PC-3 (cell line): ENCODE results near the gene NAIF1. TPM values are rescaled to one million over a fixed set of nuclear protein-coding genes. Genes with fewer than 3 reads are reported as not detected.
"Not testable (repeated sequence)": the region's sequence is repeated elsewhere in the genome, so short reads cannot be mapped to it uniquely, and the experiment has no call there.

Experiments
- ATAC-seq: fragments of 200-7000 bp; cut with Tn5 transposase; 2 replicates; pipeline ENCODE4 v1.9.1; 2020; ENCODE audit warnings: mild to moderate bottlenecking, moderate library complexity
- BruUV-seq: library from RNA; stranded (reverse); fragments of 400-500 nt; replicated peaks from 2 replicates; lab custom pipeline; 2021; lab: Mats Ljungman, UMichigan
- CTCF ChIA-PET: fragments of 300-600 bp; sonication (Branson Sonifier 250); formaldehyde crosslinking; loops from one replicate; lab custom pipeline; 2022; ENCODE audit warnings: antibody characterized with exemption; lab: Charles Lee
- POLR2A ChIA-PET: fragments of 300-600 bp; sonication (Branson Sonifier 250); formaldehyde crosslinking; loops from one replicate; lab custom pipeline; 2022; ENCODE audit warnings: antibody characterized with exemption; ENCODE audit not compliant: unreplicated experiment; lab: Charles Lee
- DNase-seq: peaks from one replicate; pipeline ENCODE4 v3.0.0-alpha.2; 2015
- H2AFZ ChIP-seq: fragments of 300-600 bp; sonication (generic); 2 replicates; pipeline ENCODE4 v1.6.0; 2016; ENCODE audit warnings: antibody characterized with exemption, low read length
- H3F3A ChIP-seq: fragments of 300-600 bp; sonication (generic); one replicate; pipeline ENCODE4 v1.6.0; 2017; ENCODE audit warnings: antibody characterized with exemption, low read length, control low read depth, mild to moderate bottlenecking; ENCODE audit not compliant: unreplicated experiment
- H3K27ac ChIP-seq: fragments of 300-600 bp; sonication (generic); 2 replicates; pipeline ENCODE4 v1.5.1; 2016; ENCODE audit warnings: mild to moderate bottlenecking, low read length
- H3K27me3 ChIP-seq: fragments of 300-600 bp; sonication (generic); 2 replicates; pipeline ENCODE4 v1.6.1; 2016; ENCODE audit warnings: low read length, mixed read lengths
- H3K36me3 ChIP-seq: fragments of 300-600 bp; sonication (generic); 2 replicates; pipeline ENCODE4 v1.6.1; 2016; ENCODE audit warnings: low read depth, mixed run types, low read length, mixed read lengths
- H3K4me1 ChIP-seq: fragments of 300-600 bp; sonication (generic); 2 replicates; pipeline ENCODE4 v1.5.1; 2016; ENCODE audit warnings: low read length; ENCODE audit not compliant: insufficient read depth
- H3K4me2 ChIP-seq: fragments of 300-600 bp; sonication (generic); 2 replicates; pipeline ENCODE4 v1.6.0; 2016; ENCODE audit warnings: low read length
- H3K4me3 ChIP-seq: fragments of 300-600 bp; sonication (generic); 2 replicates; pipeline ENCODE4 v1.5.1; 2016; ENCODE audit warnings: mild to moderate bottlenecking, low read length, mixed read lengths
- H3K79me2 ChIP-seq: fragments of 300-600 bp; sonication (generic); 2 replicates; pipeline ENCODE4 v1.6.1; 2017; ENCODE audit warnings: low read length, mixed read lengths
- H3K9ac ChIP-seq: fragments of 300-600 bp; sonication (generic); 2 replicates; pipeline ENCODE4 v1.6.0; 2016; ENCODE audit warnings: mild to moderate bottlenecking, low read length
- H3K9me2 ChIP-seq: fragments of 300-600 bp; sonication (generic); replicated peaks from 2 replicates; pipeline ENCODE4 v1.6.1; 2016; ENCODE audit warnings: mixed run types, low read length, mixed read lengths
- H3K9me3 ChIP-seq: fragments of 300-600 bp; sonication (generic); 2 replicates; pipeline ENCODE4 v1.6.1; 2016; ENCODE audit warnings: low read length, mixed read lengths
- H4K20me1 ChIP-seq: fragments of 300-600 bp; sonication (generic); 2 replicates; pipeline ENCODE4 v1.6.1; 2016; ENCODE audit warnings: low read length, mixed read lengths
- CTCF ChIP-seq: fragments of 300-600 bp; sonication (generic); conservative IDR thresholded peaks from 2 replicates; pipeline ENCODE4 v1.5.1; 2017; ENCODE audit warnings: antibody characterized with exemption, low read depth, mild to moderate bottlenecking, low read length
- EZH2 ChIP-seq: fragments of 300-600 bp; sonication (generic); IDR thresholded peaks from one replicate; pipeline ENCODE4 v1.6.1; 2017; ENCODE audit warnings: antibody characterized with exemption, mild to moderate bottlenecking, low read length; ENCODE audit not compliant: unreplicated experiment
- EZH2phosphoT487 ChIP-seq: fragments of 300-600 bp; sonication (generic); IDR thresholded peaks from 2 replicates; pipeline ENCODE4 v1.6.1; 2018; ENCODE audit warnings: mild to moderate bottlenecking, antibody characterized with exemption, low read length, borderline replicate concordance
- intact Hi-C: fragments of 100-400 bp; cut with micrococcal nuclease; formaldehyde crosslinking; loops from 2 replicates; pipeline ENCODE4 v1.9.0; 2023
- total RNA-seq: library from RNA; depleted of rRNA; stranded (reverse); fragments of >200 nt; gene quantifications from 2 replicates; pipeline ENCODE4 v1.2.3, GENCODE V29; 2014

The NAIF1 gene
- total RNA-seq, 1 experiment from 2014 or later = 8.4 TPM

GRCh38 chr9:128072144-128073021 lies 5.3 kb upstream of the NAIF1 start:
- Histone ChIP-seq H3K4me3 (peak overlapping the region; percentile 10; the same call in 1 of the 2 replicates), H2AFZ (no peak overlapping the region), H3K9ac (no peak overlapping the region; the same call in 1 of the 2 replicates), H3K36me3 (no peaks in the 10 kb centered on the region), H3K27ac (peak overlapping the region; percentile 67), H3K4me1 (peaks cover 23% of the 10 kb centered on the region), H3K79me2 (peaks cover 83% of the 10 kb centered on the region), H3F3A (peaks cover 7% of the 10 kb centered on the region), H3K9me3 (no peaks in the 10 kb centered on the region), H4K20me1 (no peaks in the 10 kb centered on the region), H3K4me2 (peak overlapping the region; percentile 68), H3K27me3 (no peaks in the 10 kb centered on the region), H3K9me2 (no peaks in the 10 kb centered on the region)
- DNase-seq = peak; percentile 84
- no TSS peak for BruUV-seq
- ChIA-PET POLR2A (interaction anchor here (0.6 to 0.8 kb wide), 3 partner anchors 13 to 1953 kb away, joined by 3 to 6 read pairs (median 3); no protein-coding TSS in a partner anchor), CTCF (interaction anchor here (1.5 kb wide), 1 partner anchor 45 kb away, joined by 3 read pairs; no protein-coding TSS in a partner anchor)
- ATAC-seq = no peak
- intact Hi-C loops = no loop called here
- TF ChIP-seq EZH2phosphoT487 = no peak
- no peak for TF ChIP-seq EZH2
- TF ChIP-seq CTCF = no peak

GRCh38 chr9:128071475-128071874 lies 4.4 kb upstream of the NAIF1 start:
- H3K27me3 ChIP-seq, H4K20me1 ChIP-seq, H3F3A ChIP-seq, H3K9me2 ChIP-seq, BruUV-seq, DNase-seq, H3K9ac ChIP-seq, H3K36me3 ChIP-seq, H3K9me3 ChIP-seq, CTCF ChIA-PET, ATAC-seq, H3K4me3 ChIP-seq, intact Hi-C loops, H2AFZ ChIP-seq, POLR2A ChIA-PET: not testable (repeated sequence)
- peaks cover 28% of the 10 kb centered on the region for H3K4me1 ChIP-seq
- H3K79me2 ChIP-seq = peaks cover 80% of the 10 kb centered on the region
- peak overlapping the region; percentile 68; the same call in 1 of the 2 replicates for H3K4me2 ChIP-seq
- H3K27ac ChIP-seq = peak overlapping the region; percentile 67

- ATAC-seq (no peak), DNase-seq (no peak)
- H3K27me3 ChIP-seq = no peaks in the 10 kb centered on the region
- no peak overlapping the region for H3K27ac ChIP-seq
- no peak overlapping the region for H3K4me3 ChIP-seq
- H3K4me1 ChIP-seq = peaks cover 34% of the 10 kb centered on the region
- no peaks in the 10 kb centered on the region for H3K36me3 ChIP-seq
- TF ChIP-seq EZH2phosphoT487 (no peak), EZH2 (no peak), CTCF (no peak)
- H3K9ac ChIP-seq = no peak overlapping the region
- H4K20me1 ChIP-seq = no peaks in the 10 kb centered on the region
- TSS peak; percentile 10 for BruUV-seq
- H3K9me2 ChIP-seq = no peaks in the 10 kb centered on the region
- H3K9me3 ChIP-seq = no peaks in the 10 kb centered on the region
- intact Hi-C loops = no loop called here
- H3F3A ChIP-seq = peaks cover 7% of the 10 kb centered on the region
- H2AFZ ChIP-seq = no peak overlapping the region
- H3K79me2 ChIP-seq = peaks cover 83% of the 10 kb centered on the region
- ChIA-PET POLR2A (no interaction called here), CTCF (no interaction called here)
- peak overlapping the region; percentile 22; the same call in 1 of the 2 replicates for H3K4me2 ChIP-seq
Observed at GRCh38 chr9:128070874-128071273, 3.8 kb upstream of the NAIF1 start.
